Uterus (tissue), 4 donors: Measurements from ENCODE around the gene IQCH. TPM values are rescaled to one million over a fixed set of nuclear protein-coding genes. Genes with fewer than 3 reads are reported as not detected.

ENCODE experiments used
- DNase-seq, 2 donors: peaks; one replicate each; pipeline ENCODE4 v3.0.0-alpha.2; 2019 to 2020
- H3K27ac ChIP-seq, 2 donors: fragments of 200-600 bp; sonication (generic); 1 replicate in 1 of 2; 2 replicates in 1 of 2; pipeline ENCODE4 v1.5.1; 2016 to 2018
- H3K27me3 ChIP-seq, 2 donors: fragments of 200-600 bp; sonication (generic); one replicate each; pipeline ENCODE4 v1.5.1; 2018 to 2019; ENCODE audit warnings: control low read depth in 1 of 2
- H3K36me3 ChIP-seq, 2 donors: fragments of 200-600 bp; sonication (generic); one replicate each; pipeline ENCODE4 v1.5.1; 2019; ENCODE audit warnings: control low read depth in 1 of 2
- H3K4me1 ChIP-seq, 2 donors: fragments of 200-600 bp; sonication (generic); one replicate each; pipeline ENCODE4 v1.5.1; 2018 to 2019; ENCODE audit warnings: control low read depth in 1 of 2
- H3K4me3 ChIP-seq, 2 donors: fragments of 200-600 bp; sonication (generic); 1 replicate in 1 of 2; 2 replicates in 1 of 2; pipeline ENCODE4 v1.5.1; 2018 to 2019; ENCODE audit warnings: mild to moderate bottlenecking in 1 of 2
- H3K9me3 ChIP-seq, 2 donors: fragments of 200-600 bp; sonication (generic); one replicate each; pipeline ENCODE4 v1.5.1; 2019; ENCODE audit warnings: control low read depth in 1 of 2
- POLR2A ChIP-seq, 2 donors: fragments of 450-650 bp; IDR thresholded peaks; one replicate each; pipeline ENCODE4 v1.6.1; 2016; ENCODE audit warnings: antibody characterized with exemption in 2 of 2, mild to moderate bottlenecking in 1 of 2, moderate library complexity in 1 of 2
- intact Hi-C: fragments of 100-400 bp; cut with DNase I; formaldehyde crosslinking; loops from one replicate; pipeline ENCODE4 v1.15.1; 2023; ENCODE audit warnings: low total_unique reads
- total RNA-seq, 4 donors: library from RNA; depleted of rRNA in 3 of 4; stranded (reverse); fragments of >200 nt in 3 of 4; gene quantifications; one replicate each; pipeline versions ENCODE4 v1.1.0 to v1.2.4, GENCODE V29; 2014 to 2023
- TF ChIP-seq, protein P1 (sequence below), 4 experiments: fragments of 200-600 bp in 2 of 4; fragments of 450-650 bp in 2 of 4; sonication (generic) in 2 of 4; IDR thresholded peaks; one replicate each; pipeline ENCODE4 v1.5.1; 2016 to 2019; ENCODE audit warnings: antibody characterized with exemption in 4 of 4, mild to moderate bottlenecking in 2 of 4, moderate library complexity in 1 of 4
- donor health status: DM: yes; HTN: yes; CAD: no.

Gene IQCH
- total RNA-seq, 4 donors from 2014 or later = 0.26 to 3.0 (median 1.7) TPM

DNA sequence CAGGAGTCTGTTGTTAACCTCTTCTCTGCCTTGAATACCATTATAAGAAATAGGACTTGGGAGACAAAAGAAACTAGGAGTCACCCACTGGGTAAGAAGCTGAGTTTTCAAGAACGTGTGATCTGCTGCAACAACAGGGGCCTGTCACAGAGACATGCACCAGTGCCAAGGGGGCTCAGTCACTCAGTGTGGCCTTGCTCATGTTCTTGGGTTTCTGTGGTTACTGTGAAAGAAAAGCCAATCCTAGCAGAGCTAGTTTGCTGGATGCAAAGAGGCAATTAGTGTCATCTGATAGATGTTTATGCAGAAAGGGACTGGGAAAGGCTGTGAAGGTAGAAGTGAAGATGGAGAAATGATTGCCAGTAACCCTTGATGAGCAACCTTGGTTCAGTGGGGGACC, 126.3 kb downstream of the IQCH start:
- no peaks in the 10 kb centered on the region for H3K27me3 ChIP-seq
- H3K27ac ChIP-seq = no peak overlapping the region
- no peaks in the 10 kb centered on the region for H3K36me3 ChIP-seq
- H3K9me3 ChIP-seq = no peaks in the 10 kb centered on the region
- no peaks in the 10 kb centered on the region for H3K4me1 ChIP-seq
- TF ChIP-seq, protein P1, sequence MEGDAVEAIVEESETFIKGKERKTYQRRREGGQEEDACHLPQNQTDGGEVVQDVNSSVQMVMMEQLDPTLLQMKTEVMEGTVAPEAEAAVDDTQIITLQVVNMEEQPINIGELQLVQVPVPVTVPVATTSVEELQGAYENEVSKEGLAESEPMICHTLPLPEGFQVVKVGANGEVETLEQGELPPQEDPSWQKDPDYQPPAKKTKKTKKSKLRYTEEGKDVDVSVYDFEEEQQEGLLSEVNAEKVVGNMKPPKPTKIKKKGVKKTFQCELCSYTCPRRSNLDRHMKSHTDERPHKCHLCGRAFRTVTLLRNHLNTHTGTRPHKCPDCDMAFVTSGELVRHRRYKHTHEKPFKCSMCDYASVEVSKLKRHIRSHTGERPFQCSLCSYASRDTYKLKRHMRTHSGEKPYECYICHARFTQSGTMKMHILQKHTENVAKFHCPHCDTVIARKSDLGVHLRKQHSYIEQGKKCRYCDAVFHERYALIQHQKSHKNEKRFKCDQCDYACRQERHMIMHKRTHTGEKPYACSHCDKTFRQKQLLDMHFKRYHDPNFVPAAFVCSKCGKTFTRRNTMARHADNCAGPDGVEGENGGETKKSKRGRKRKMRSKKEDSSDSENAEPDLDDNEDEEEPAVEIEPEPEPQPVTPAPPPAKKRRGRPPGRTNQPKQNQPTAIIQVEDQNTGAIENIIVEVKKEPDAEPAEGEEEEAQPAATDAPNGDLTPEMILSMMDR (IDR thresholded peaks at IDR 0.05) = no peak
- no peak for TF ChIP-seq POLR2A (IDR thresholded peaks at IDR 0.05)
- H3K4me3 ChIP-seq = no peak overlapping the region
- DNase-seq = no peak
- intact Hi-C loops = no loop called here

DNA sequence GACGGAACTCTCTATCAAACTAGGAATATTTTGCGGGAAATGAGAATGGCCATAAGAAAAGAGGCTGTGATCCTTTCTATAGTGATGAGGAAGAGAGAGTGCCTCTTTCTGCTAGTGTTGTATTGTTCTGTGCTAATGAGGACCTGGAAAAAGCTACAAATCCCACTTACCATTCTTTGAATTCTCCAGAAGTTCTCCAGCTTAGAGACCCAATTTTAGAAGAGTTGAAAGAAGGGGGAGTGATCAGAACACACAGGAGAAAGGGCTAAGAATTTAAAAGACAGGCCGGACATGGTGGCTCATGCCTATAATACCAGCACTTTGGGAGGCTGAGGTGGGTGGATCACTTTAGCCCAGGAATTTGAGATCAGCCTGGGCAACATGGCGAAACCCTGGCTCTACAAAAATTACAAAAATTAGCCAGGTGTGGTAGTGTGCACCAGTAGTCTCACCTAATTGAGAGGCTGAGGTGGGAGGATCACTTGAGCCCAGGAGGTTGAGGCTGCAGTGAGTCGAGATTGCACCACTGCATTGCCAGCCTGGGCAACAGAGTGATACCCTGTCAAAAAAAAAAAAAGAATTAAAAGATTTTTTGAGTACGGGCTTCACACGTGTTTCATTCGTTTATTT, 126.9 kb downstream of the IQCH start:
- no peak overlapping the region for H3K27ac ChIP-seq
- intact Hi-C loops = no loop called here
- H3K4me1 ChIP-seq = no peaks in the 10 kb centered on the region
- TF ChIP-seq, protein P1 (IDR thresholded peaks at IDR 0.05) = no peak
- no peak for TF ChIP-seq POLR2A (IDR thresholded peaks at IDR 0.05)
- no peak for DNase-seq
- no peak overlapping the region for H3K4me3 ChIP-seq
- no peaks in the 10 kb centered on the region for H3K36me3 ChIP-seq
- H3K9me3 ChIP-seq = no peaks in the 10 kb centered on the region
- no peaks in the 10 kb centered on the region for H3K27me3 ChIP-seq

DNA sequence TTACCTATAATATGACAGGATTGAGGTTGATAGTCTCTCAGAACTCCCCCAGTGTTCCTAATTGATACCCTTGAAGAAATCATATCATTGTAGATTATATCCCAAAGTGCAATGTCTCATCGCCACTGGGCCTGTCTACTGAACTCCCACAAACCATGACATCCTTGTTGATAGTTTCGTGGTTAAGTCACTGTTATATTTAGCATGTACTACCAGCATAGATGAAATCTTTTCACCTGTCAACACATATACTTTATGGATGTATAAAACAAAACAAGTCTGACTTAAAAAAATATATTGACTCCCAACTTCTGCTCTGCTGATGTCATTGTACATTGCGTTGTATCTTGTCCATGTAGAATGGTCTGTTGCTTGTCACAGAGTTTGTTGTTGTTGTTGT, 128.1 kb downstream of the IQCH start:
- H3K27ac ChIP-seq = no peak overlapping the region
- H3K27me3 ChIP-seq = no peaks in the 10 kb centered on the region
- intact Hi-C loops = no loop called here
- no peaks in the 10 kb centered on the region for H3K4me1 ChIP-seq
- no peak overlapping the region for H3K4me3 ChIP-seq
- no peaks in the 10 kb centered on the region for H3K36me3 ChIP-seq
- no peak for TF ChIP-seq POLR2A (IDR thresholded peaks at IDR 0.05)
- TF ChIP-seq, protein P1 (IDR thresholded peaks at IDR 0.05) = no peak
- H3K9me3 ChIP-seq = no peaks in the 10 kb centered on the region
- no peak for DNase-seq

DNA sequence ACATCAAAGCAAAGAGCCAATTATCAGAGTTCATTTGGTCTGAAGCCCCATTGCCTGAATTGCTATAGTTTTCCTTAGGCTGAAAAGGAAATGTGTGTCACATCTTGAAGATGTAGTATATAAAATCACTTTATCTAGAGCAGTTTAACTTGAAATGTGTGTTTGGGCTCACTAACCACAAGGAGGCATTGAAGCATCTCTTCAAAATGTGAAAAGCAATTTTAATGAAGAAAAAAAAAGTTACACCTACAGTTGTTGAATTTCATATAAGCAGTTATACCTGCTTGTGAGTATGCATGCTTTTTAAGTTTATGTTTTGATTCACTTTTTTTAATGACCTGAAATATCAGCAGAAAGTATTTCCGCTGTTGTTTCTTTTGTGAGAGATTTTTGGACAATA, 129.3 kb downstream of the IQCH start:
- Histone ChIP-seq H3K4me1 (no peaks in the 10 kb centered on the region), H3K27ac (no peak overlapping the region), H3K36me3 (no peaks in the 10 kb centered on the region), H3K27me3 (no peaks in the 10 kb centered on the region), H3K4me3 (no peak overlapping the region), H3K9me3 (no peaks in the 10 kb centered on the region)
- intact Hi-C loops = no loop called here
- TF ChIP-seq, protein P1 (IDR thresholded peaks at IDR 0.05) = no peak
- no peak for TF ChIP-seq POLR2A (IDR thresholded peaks at IDR 0.05)
- no peak for DNase-seq

DNA sequence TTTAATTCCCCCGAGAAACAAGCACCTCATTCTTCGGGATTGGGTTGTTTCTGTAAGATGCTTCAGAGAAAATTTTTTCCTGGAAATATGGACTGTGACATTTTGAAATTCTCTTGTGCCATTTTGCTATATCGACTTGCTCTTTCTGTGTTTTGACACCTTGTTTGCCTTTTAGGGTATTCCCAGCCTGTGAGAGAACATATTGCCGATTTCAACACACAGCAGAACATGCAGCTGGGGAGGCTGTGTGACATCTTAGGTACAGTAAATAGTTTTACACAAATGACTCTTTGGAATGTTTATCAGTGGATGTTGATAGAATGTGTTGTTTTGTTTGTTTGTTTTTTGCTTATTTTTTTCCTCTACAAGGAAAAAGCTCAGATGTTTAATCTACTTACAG, 130.2 kb downstream of the IQCH start:
- Histone ChIP-seq H3K27me3 (no peaks in the 10 kb centered on the region), H3K36me3 (no peaks in the 10 kb centered on the region), H3K27ac (no peak overlapping the region), H3K4me3 (no peak overlapping the region), H3K9me3 (no peaks in the 10 kb centered on the region), H3K4me1 (no peaks in the 10 kb centered on the region)
- TF ChIP-seq, protein P1 (IDR thresholded peaks at IDR 0.05) = no peak
- TF ChIP-seq POLR2A (IDR thresholded peaks at IDR 0.05) = no peak
- no peak for DNase-seq
- intact Hi-C loops = no loop called here
